CD4-positive, alpha-beta T cell (primary cell): ENCODE results near the gene ZNF280C. TPM values are rescaled to one million over a fixed set of nuclear protein-coding genes. Genes with fewer than 3 reads are reported as not detected.

Experiments used
- ATAC-seq: fragments of 200-7000 bp; cut with Tn5 transposase; one replicate; pipeline ENCODE4 v1.10.0; 2022; ENCODE audit warnings: mild to moderate bottlenecking; ENCODE audit not compliant: poor library complexity
- CTCF ChIA-PET: fragments of 350-600 bp; sonication (Branson Sonifier 250); formaldehyde crosslinking; loops from one replicate; lab custom pipeline; 2021; ENCODE audit warnings: antibody characterized with exemption, inconsistent platforms; lab: Charles Lee
- POLR2A ChIA-PET: fragments of 350-600 bp; sonication (Branson Sonifier 250); formaldehyde crosslinking; loops from one replicate; lab custom pipeline; 2021; ENCODE audit warnings: antibody characterized with exemption, inconsistent platforms; lab: Charles Lee
- DNase-seq, 14 experiments: peaks; one replicate each; pipeline ENCODE4 v3.0.0-alpha.2; 2013 to 2020; ENCODE audit warnings: mixed read lengths in 2 of 14
- H3K27ac ChIP-seq, 2 donors: one replicate each; pipeline versions ENCODE4 v1.5.1 to v1.7.0; 2013; ENCODE audit warnings: low read length in 2 of 2, low read depth in 1 of 2, mild to moderate bottlenecking in 1 of 2
- H3K27me3 ChIP-seq, 2 experiments: 1 replicate in 1 of 2; 2 replicates in 1 of 2; pipeline versions ENCODE4 v1.6.1 to v1.7.0; 2013; ENCODE audit warnings: low read length in 2 of 2, control low read depth in 1 of 2, mild to moderate bottlenecking in 1 of 2, moderate library complexity in 1 of 2; ENCODE audit not compliant: insufficient read depth in 2 of 2, control insufficient read depth in 1 of 2
- H3K36me3 ChIP-seq: one replicate; pipeline ENCODE4 v1.6.1; 2013; ENCODE audit warnings: low read length, control low read depth; ENCODE audit not compliant: insufficient read depth
- H3K4me1 ChIP-seq: one replicate; pipeline ENCODE4 v1.6.1; 2013; ENCODE audit warnings: low read length, control low read depth; ENCODE audit not compliant: insufficient read depth
- H3K4me3 ChIP-seq: one replicate; pipeline ENCODE4 v1.5.1; 2013; ENCODE audit warnings: mild to moderate bottlenecking, low read length, moderate library complexity
- H3K9me3 ChIP-seq, 2 experiments: 1 replicate in 1 of 2; 2 replicates in 1 of 2; pipeline versions ENCODE4 v1.6.1 to v1.7.0; 2013; ENCODE audit warnings: low read length in 2 of 2, mild to moderate bottlenecking in 2 of 2, control low read depth in 1 of 2, moderate library complexity in 1 of 2; ENCODE audit not compliant: control insufficient read depth in 1 of 2, insufficient read depth in 1 of 2
- H3K27ac Mint-ChIP-seq: one replicate; pipeline ENCODE4 v1.8.0; 2020; ENCODE audit warnings: mixed read lengths
- H3K27me3 Mint-ChIP-seq: one replicate; pipeline ENCODE4 v1.8.0; 2021; ENCODE audit warnings: mixed read lengths
- H3K36me3 Mint-ChIP-seq: one replicate; pipeline ENCODE4 v1.8.0; 2021; ENCODE audit warnings: low read depth, mixed read lengths
- H3K4me1 Mint-ChIP-seq: one replicate; pipeline ENCODE4 v1.8.0; 2021; ENCODE audit warnings: low read depth, mixed read lengths
- H3K4me3 Mint-ChIP-seq: one replicate; pipeline ENCODE4 v1.8.0; 2020; ENCODE audit warnings: mild to moderate bottlenecking, mixed read lengths
- H3K9me3 Mint-ChIP-seq: one replicate; pipeline ENCODE4 v1.8.0; 2020; ENCODE audit warnings: mixed read lengths
- CTCF ChIP-seq: fragments of 200-600 bp; IDR thresholded peaks from one replicate; pipeline ENCODE4 v1.8.0; 2022; ENCODE audit warnings: antibody characterized with exemption, mild to moderate bottlenecking
- intact Hi-C, 2 experiments: fragments of 100-400 bp; cut with DNase I in 1 of 2; cut with micrococcal nuclease in 1 of 2; formaldehyde crosslinking; loops; one replicate each; pipeline versions ENCODE4 v1.15.1 to v1.9.0; 2023 to 2025; cut with DNase I, micrococcal nuclease
- total RNA-seq, 174 experiments: library from RNA in 2 of 174; stranded (reverse) in 2 of 174; gene quantifications; one replicate each; pipeline ENCODE4 v1.2.3 and lab custom pipeline; 2021 to 2026

ZNF280C gene
- total RNA-seq, 2 experiments from 2014 or later = 3.7 to 4.2 TPM

- H3K4me3 Mint-ChIP-seq = no peak overlapping the region
- H3K27me3 ChIP-seq = no peaks in the 10 kb centered on the region
- CTCF ChIA-PET = no interaction called here
- H3K27ac ChIP-seq = no peak overlapping the region
- DNase-seq = no peak
- no peaks in the 10 kb centered on the region for H3K9me3 ChIP-seq
- peaks cover 4% of the 10 kb centered on the region for H3K36me3 Mint-ChIP-seq
- no peaks in the 10 kb centered on the region for H3K36me3 ChIP-seq
- H3K4me3 ChIP-seq = no peak overlapping the region
- no peaks in the 10 kb centered on the region for H3K27me3 Mint-ChIP-seq
- H3K4me1 ChIP-seq = no peaks in the 10 kb centered on the region
- no peak for ATAC-seq
- H3K9me3 Mint-ChIP-seq = no peaks in the 10 kb centered on the region
- POLR2A ChIA-PET = no interaction called here
- no peak for TF ChIP-seq CTCF
- intact Hi-C loops = no loop called here
- H3K27ac Mint-ChIP-seq = no peak overlapping the region
- peaks cover 10% of the 10 kb centered on the region for H3K4me1 Mint-ChIP-seq
Observed at GRCh38 chrX:130262231-130262630, 6.5 kb downstream of the ZNF280C start.

GRCh38 chrX:130261296-130261893, 7.3 kb downstream of the ZNF280C start:
- Mint-ChIP-seq H3K4me3 (no peak overlapping the region), H3K27me3 (no peaks in the 10 kb centered on the region), H3K9me3 (no peaks in the 10 kb centered on the region), H3K27ac (no peak overlapping the region), H3K36me3 (peaks cover 4% of the 10 kb centered on the region), H3K4me1 (peaks cover 9% of the 10 kb centered on the region)
- DNase-seq (no peak), ATAC-seq (no peak)
- Histone ChIP-seq H3K27me3 (no peaks in the 10 kb centered on the region), H3K4me1 (no peaks in the 10 kb centered on the region), H3K27ac (no peak overlapping the region), H3K36me3 (no peaks in the 10 kb centered on the region), H3K4me3 (no peak overlapping the region), H3K9me3 (no peaks in the 10 kb centered on the region)
- ChIA-PET CTCF (no interaction called here), POLR2A (no interaction called here)
- no peak for TF ChIP-seq CTCF
- intact Hi-C loops = no loop called here

DNA sequence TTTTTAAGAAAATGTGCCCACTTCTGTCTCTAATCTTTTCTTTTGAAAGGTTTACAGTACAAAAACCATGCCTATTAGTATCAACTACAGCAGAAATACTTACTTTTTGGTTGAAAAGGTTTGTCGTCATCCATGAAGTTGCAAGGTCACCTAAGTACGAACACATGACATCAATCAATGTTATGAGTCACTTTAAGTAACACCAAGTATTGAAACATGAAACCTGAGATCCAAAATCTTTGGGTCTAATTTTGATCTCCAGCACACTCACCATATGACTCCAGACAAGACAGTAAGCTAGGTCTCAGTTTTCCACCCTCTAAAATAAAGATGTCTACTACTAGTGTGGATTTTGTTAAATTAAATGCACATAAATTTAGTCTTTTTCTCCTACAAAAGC, 8.4 kb downstream of the ZNF280C start:
- Mint-ChIP-seq H3K4me3 (no peak overlapping the region), H3K4me1 (no peaks in the 10 kb centered on the region), H3K27me3 (no peaks in the 10 kb centered on the region), H3K27ac (no peak overlapping the region), H3K36me3 (peaks cover 4% of the 10 kb centered on the region), H3K9me3 (no peaks in the 10 kb centered on the region)
- Histone ChIP-seq H3K27ac (no peak overlapping the region), H3K4me3 (no peak overlapping the region), H3K36me3 (no peaks in the 10 kb centered on the region), H3K9me3 (no peaks in the 10 kb centered on the region), H3K27me3 (no peaks in the 10 kb centered on the region), H3K4me1 (no peaks in the 10 kb centered on the region)
- TF ChIP-seq CTCF = no peak
- ATAC-seq = no peak
- intact Hi-C loops = no loop called here
- ChIA-PET CTCF (no interaction called here), POLR2A (no interaction called here)
- no peak for DNase-seq
